Tibial nerve (tissue), 4 donors: Measurements from ENCODE around the gene C2CD2L. TPM values are rescaled to one million over a fixed set of nuclear protein-coding genes. Genes with fewer than 3 reads are reported as not detected.

ENCODE experiments used
- DNase-seq, 2 donors: peaks; one replicate each; pipeline ENCODE4 v3.0.0-alpha.2; 2019; ENCODE audit warnings: low spot score in 2 of 2
- H3K27ac ChIP-seq, 4 donors: fragments of 200-600 bp; sonication (generic) in 3 of 4; one replicate each; pipeline ENCODE4 v1.5.1; 2017 to 2019; ENCODE audit warnings: mild to moderate bottlenecking in 1 of 4
- H3K27me3 ChIP-seq, 2 donors: fragments of 200-600 bp; sonication (generic) in 1 of 2; one replicate each; pipeline versions ENCODE4 v1.5.1 to v1.6.0; 2017 to 2019
- H3K36me3 ChIP-seq, 3 donors: fragments of 200-600 bp; sonication (generic); one replicate each; pipeline ENCODE4 v1.5.1; 2018 to 2019
- H3K4me1 ChIP-seq, 4 donors: fragments of 200-600 bp; sonication (generic) in 3 of 4; one replicate each; pipeline ENCODE4 v1.5.1; 2017 to 2019
- H3K4me3 ChIP-seq, 4 donors: fragments of 200-600 bp; sonication (generic) in 3 of 4; one replicate each; pipeline ENCODE4 v1.5.1; 2017 to 2019; ENCODE audit warnings: mild to moderate bottlenecking in 1 of 4, moderate library complexity in 1 of 4
- H3K9me3 ChIP-seq, 4 donors: fragments of 200-600 bp; sonication (generic) in 3 of 4; one replicate each; pipeline ENCODE4 v1.5.1; 2017 to 2019
- EP300 ChIP-seq, 2 donors: sonication (generic); formaldehyde crosslinking; IDR thresholded peaks; one replicate each; pipeline ENCODE4 v1.6.1; 2017; ENCODE audit warnings: antibody characterized with exemption in 2 of 2, mild to moderate bottlenecking in 1 of 2
- POLR2A ChIP-seq, 2 donors: fragments of 450-650 bp; IDR thresholded peaks; one replicate each; pipeline ENCODE4 v1.6.1; 2017; ENCODE audit warnings: antibody characterized with exemption in 2 of 2, mild to moderate bottlenecking in 2 of 2, moderate library complexity in 2 of 2
- WGBS, 2 donors: methylation state at CpG; one replicate each; pipeline ENCODE4 v1.1.5; 2018; 5-methylcytosine and 5-hydroxymethylcytosine counted together
- total RNA-seq, 4 donors: library from RNA; depleted of rRNA; stranded (reverse); fragments of >200 nt; gene quantifications; one replicate each; pipeline ENCODE4 v1.1.0, GENCODE V29; 2016
- TF ChIP-seq, protein P1 (sequence below), 5 experiments: fragments of 200-600 bp in 3 of 5; fragments of 450-650 bp in 2 of 5; sonication (generic) in 3 of 5; IDR thresholded peaks; one replicate each; pipeline ENCODE4 v1.5.1; 2016 to 2019; ENCODE audit warnings: antibody characterized with exemption in 5 of 5, mild to moderate bottlenecking in 3 of 5, moderate library complexity in 2 of 5

Gene C2CD2L
- total RNA-seq, 4 donors from 2014 or later, result 11.4 to 13.8 (median 12.3) TPM

DNA sequence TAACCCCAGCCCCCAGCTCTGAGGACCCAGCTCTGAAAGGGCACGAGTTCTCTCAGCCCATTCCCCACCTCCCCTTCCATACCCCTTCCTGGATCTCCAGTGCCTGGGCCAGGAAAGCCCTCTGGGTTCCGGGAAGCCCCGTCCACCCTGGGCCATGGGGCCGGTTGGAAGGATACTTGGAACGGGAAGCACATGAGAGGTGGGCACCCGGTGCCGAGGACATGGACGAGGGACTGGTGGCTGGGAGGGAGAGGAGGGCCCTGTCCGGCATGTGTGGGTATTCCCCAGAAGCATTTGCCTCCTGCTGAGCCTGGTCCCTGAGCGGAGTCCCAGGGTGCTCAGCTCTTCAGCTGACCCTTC is 9.1 kb downstream of the C2CD2L start:
- peak overlapping the region in 3 of 4 donors; percentile 47 to 60 (median 58) for H3K27ac ChIP-seq
- no peaks in the 10 kb centered on the region for H3K27me3 ChIP-seq
- TF ChIP-seq POLR2A (IDR thresholded peaks at IDR 0.05), result no peak
- TF ChIP-seq, protein P1, sequence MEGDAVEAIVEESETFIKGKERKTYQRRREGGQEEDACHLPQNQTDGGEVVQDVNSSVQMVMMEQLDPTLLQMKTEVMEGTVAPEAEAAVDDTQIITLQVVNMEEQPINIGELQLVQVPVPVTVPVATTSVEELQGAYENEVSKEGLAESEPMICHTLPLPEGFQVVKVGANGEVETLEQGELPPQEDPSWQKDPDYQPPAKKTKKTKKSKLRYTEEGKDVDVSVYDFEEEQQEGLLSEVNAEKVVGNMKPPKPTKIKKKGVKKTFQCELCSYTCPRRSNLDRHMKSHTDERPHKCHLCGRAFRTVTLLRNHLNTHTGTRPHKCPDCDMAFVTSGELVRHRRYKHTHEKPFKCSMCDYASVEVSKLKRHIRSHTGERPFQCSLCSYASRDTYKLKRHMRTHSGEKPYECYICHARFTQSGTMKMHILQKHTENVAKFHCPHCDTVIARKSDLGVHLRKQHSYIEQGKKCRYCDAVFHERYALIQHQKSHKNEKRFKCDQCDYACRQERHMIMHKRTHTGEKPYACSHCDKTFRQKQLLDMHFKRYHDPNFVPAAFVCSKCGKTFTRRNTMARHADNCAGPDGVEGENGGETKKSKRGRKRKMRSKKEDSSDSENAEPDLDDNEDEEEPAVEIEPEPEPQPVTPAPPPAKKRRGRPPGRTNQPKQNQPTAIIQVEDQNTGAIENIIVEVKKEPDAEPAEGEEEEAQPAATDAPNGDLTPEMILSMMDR (IDR thresholded peaks at IDR 0.05), result no peak
- no peak for TF ChIP-seq EP300 (IDR thresholded peaks at IDR 0.05)
- H3K4me3 ChIP-seq, result peak overlapping the region in 1 of 4 donors; percentile 24
- 82 to 85% methylated on average over 10 of the region's 10 CpGs for WGBS, 2 donors
- peaks cover 2 to 66% (median 7%) of the 10 kb centered on the region in 3 donors for H3K36me3 ChIP-seq
- no peaks in the 10 kb centered on the region for H3K9me3 ChIP-seq
- H3K4me1 ChIP-seq, result peaks cover 0 to 8% (median 3%) of the 10 kb centered on the region in 4 donors
- no peak for DNase-seq

DNA sequence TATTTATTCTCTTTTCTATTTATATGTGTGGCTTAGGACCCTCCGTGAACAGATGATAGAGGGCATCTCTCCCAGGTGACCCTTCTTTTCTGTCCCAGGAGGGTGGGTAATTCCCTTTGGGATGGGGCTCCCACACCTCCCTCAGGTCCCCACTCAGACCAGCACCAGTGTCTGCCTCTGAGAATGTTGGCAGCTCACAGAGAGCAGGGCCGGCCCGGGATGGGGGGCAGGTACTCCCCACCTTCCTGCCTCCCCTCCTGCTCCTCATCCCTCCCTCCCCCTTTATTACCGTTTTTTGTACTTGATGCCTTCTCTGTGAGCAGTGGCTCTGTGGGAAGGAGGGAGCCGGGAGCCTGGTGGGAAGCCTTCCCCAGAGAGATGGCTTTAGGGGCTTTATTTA is 9.5 kb downstream of the C2CD2L start:
- H3K4me1 ChIP-seq, result peaks cover 0 to 8% (median 3%) of the 10 kb centered on the region in 4 donors
- peaks cover 2 to 63% (median 4%) of the 10 kb centered on the region in 3 donors for H3K36me3 ChIP-seq
- TF ChIP-seq, protein P1 (IDR thresholded peaks at IDR 0.05), result no peak
- H3K27me3 ChIP-seq, result no peaks in the 10 kb centered on the region
- 64 to 69% methylated on average over 5 of the region's 5 CpGs for WGBS, 2 donors
- H3K9me3 ChIP-seq, result no peaks in the 10 kb centered on the region
- H3K4me3 ChIP-seq, result no peak overlapping the region
- peak overlapping the region in 2 of 4 donors; percentile 58 to 60 for H3K27ac ChIP-seq
- DNase-seq, result no peak

DNA sequence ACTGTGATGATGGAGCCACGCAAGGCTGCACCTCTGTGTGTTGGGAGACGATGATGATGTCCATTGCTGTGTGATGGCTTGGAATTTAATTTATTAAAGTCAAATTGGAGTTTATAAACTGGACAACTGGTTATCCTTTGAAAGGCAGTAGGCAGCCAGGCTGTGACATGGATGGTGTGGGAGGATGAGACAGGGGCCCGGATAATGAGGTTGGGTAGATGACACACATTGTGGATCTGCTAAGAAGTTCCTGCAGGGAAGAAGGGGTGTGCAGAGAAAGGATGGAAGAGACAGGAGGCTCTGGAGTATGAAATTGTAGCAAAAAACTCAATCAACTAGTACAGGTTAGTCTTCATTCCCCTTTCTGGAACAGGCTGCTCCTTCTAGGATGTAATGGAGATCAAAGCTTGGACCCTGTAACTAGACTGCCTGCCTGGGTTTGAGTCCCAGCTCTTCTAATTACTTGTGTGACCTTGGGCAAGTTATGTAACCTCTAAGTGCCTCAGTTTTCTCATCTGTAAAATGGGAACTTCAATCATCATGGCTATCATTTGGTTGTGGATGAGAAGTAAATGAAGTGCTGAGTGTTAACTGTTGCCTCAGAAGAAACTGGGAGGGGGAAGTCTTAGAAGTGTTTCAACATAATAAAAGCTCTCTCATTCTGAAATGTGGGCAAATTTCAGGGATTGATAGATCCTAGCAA is 10.0 kb downstream of the C2CD2L start:
- Histone ChIP-seq H3K4me1 (peaks cover 0 to 12% (median 5%) of the 10 kb centered on the region in 4 donors), H3K4me3 (no peak overlapping the region), H3K27ac (no peak overlapping the region), H3K36me3 (peaks cover 2 to 57% (median 4%) of the 10 kb centered on the region in 3 donors), H3K27me3 (no peaks in the 10 kb centered on the region), H3K9me3 (no peaks in the 10 kb centered on the region)
- TF ChIP-seq POLR2A (IDR thresholded peaks at IDR 0.05) (no peak), EP300 (IDR thresholded peaks at IDR 0.05) (no peak)
- TF ChIP-seq, protein P1 (IDR thresholded peaks at IDR 0.05), result no peak
- DNase-seq, result no peak
- 87 to 91% methylated on average over 3 of the region's 3 CpGs for WGBS, 2 donors

DNA sequence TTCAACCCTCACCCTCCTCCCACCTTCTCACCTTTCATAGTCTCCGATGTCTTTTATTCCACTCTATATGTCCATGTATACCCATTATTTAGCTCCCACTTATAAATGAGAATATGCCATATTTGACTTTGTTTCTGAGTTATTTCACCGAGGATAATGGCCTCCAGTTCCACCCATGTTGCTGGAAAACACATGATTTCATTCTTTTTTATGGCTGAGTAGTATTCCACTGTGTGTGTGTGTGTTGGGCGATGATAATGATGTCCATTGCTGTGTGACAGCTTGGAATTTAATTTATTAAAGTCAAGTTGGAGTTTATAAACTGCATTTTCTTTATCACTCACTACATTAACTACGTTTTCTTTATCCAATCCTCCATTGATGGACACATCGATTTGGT is 11.1 kb downstream of the C2CD2L start:
- H3K36me3 ChIP-seq, result peaks cover 2 to 46% (median 4%) of the 10 kb centered on the region in 3 donors
- DNase-seq, result no peak
- no peaks in the 10 kb centered on the region for H3K9me3 ChIP-seq
- no peaks in the 10 kb centered on the region for H3K27me3 ChIP-seq
- peaks cover 0 to 23% (median 11%) of the 10 kb centered on the region in 4 donors for H3K4me1 ChIP-seq
- no peak overlapping the region for H3K27ac ChIP-seq
- no peak for TF ChIP-seq EP300 (IDR thresholded peaks at IDR 0.05)
- TF ChIP-seq, protein P1 (IDR thresholded peaks at IDR 0.05), result no peak
- no peak for TF ChIP-seq POLR2A (IDR thresholded peaks at IDR 0.05)
- 96 to 98% methylated on average over 5 of the region's 5 CpGs for WGBS, 2 donors
- no peak overlapping the region for H3K4me3 ChIP-seq

DNA sequence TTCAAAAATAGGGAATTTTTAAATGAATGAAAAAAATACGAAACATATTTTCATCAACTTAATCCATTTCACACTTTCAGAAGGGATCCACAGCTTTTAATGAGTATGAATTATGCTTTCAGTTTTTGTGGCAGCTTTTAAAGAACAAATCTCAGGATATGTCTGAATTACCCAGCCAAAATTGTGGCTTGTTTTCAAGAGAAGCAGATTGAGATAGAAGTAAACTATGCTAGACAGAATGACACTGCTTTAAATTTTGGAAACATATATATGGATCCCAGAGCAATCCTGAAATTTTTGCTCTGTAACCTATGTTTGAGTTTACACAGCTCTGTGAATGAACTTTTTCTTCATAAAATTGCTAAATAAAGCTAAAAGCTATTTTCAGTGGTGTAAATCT is 11.8 kb downstream of the C2CD2L start:
- Histone ChIP-seq H3K4me1 (peaks cover 0 to 25% (median 11%) of the 10 kb centered on the region in 4 donors), H3K36me3 (peaks cover 2 to 42% (median 6%) of the 10 kb centered on the region in 3 donors), H3K27ac (no peak overlapping the region), H3K4me3 (no peak overlapping the region), H3K9me3 (no peaks in the 10 kb centered on the region), H3K27me3 (no peaks in the 10 kb centered on the region)
- WGBS, 2 donors, result 86 to 91% methylated on average over 1 of the region's 1 CpG
- TF ChIP-seq POLR2A (IDR thresholded peaks at IDR 0.05) (no peak), EP300 (IDR thresholded peaks at IDR 0.05) (no peak)
- DNase-seq, result no peak
